HepG2 (cell line): ENCODE measurements around the gene TSLP. TPM values are rescaled to one million over a fixed set of nuclear protein-coding genes. Genes with fewer than 3 reads are reported as not detected.

Experiments used
- ATAC-seq: fragments of 200-7000 bp; cut with Tn5 transposase; 3 replicates; pipeline ENCODE4 v1.9.1; 2020; ENCODE audit warnings: mild to moderate bottlenecking, moderate library complexity
- BruUV-seq: library from RNA; stranded (reverse); fragments of 400-500 nt; replicated peaks from 2 replicates; lab custom pipeline; 2021; lab: Mats Ljungman, UMichigan
- CTCF ChIA-PET: fragments of 300-600 bp; formaldehyde crosslinking; extraction: SDS; loops from one replicate; lab custom pipeline; 2021; ENCODE audit warnings: low total read pairs, inconsistent platforms, low intra/inter-chr PET ratio; lab: Yijun Ruan, JAX
- POLR2A ChIA-PET: fragments of 350-600 bp; sonication (Branson Sonifier 250); formaldehyde crosslinking; loops from one replicate; lab custom pipeline; 2020; ENCODE audit warnings: antibody characterized with exemption, inconsistent platforms; lab: Yijun Ruan, JAX
- DNase-seq: peaks from one replicate; pipeline ENCODE4 v3.0.0-alpha.2; 2015; ENCODE audit warnings: low spot score
- FAIRE-seq: peaks from 3 replicates; lab custom pipeline; 2011; peaks lifted over from hg19 to GRCh38; lab: Jason Lieb, UNC
- H2AFZ ChIP-seq: one replicate; pipeline ENCODE4 v1.6.1; 2011; ENCODE audit warnings: low read length, inconsistent platforms
- H3K27ac ChIP-seq: fragments of 300-600 bp; 3 replicates; pipeline ENCODE4 v1.8.0; 2011; ENCODE audit warnings: mixed run types, mild to moderate bottlenecking, mixed read lengths, low read length, inconsistent platforms; ENCODE audit not compliant: insufficient read depth; ENCODE audit errors: extremely low read length
- H3K27me3 ChIP-seq, 2 experiments: fragments of 200-600 bp in 1 of 2; 2 replicates in 1 of 2; 3 replicates in 1 of 2; pipeline versions ENCODE4 v1.6.0 to v1.8.0; 2011; ENCODE audit warnings: low read length in 2 of 2, mild to moderate bottlenecking in 2 of 2, moderate library complexity in 2 of 2, inconsistent platforms in 1 of 2; ENCODE audit not compliant: insufficient read depth in 2 of 2, control insufficient read depth in 1 of 2
- H3K36me3 ChIP-seq, 2 experiments: fragments of 200-600 bp in 1 of 2; replicated peaks in 1 of 2; 2 replicates in 1 of 2; 3 replicates in 1 of 2; pipeline versions ENCODE4 v1.5.1 to v1.8.0; 2011; ENCODE audit warnings: low read length in 2 of 2, inconsistent platforms in 1 of 2; ENCODE audit not compliant: insufficient read depth in 2 of 2, control insufficient read depth in 1 of 2
- H3K4me1 ChIP-seq: 2 replicates; pipeline ENCODE4 v1.5.1; 2012; ENCODE audit warnings: low read length, inconsistent platforms; ENCODE audit not compliant: insufficient read depth
- H3K4me2 ChIP-seq: 2 replicates; pipeline ENCODE4 v1.6.0; 2011; ENCODE audit warnings: low read depth, low read length, inconsistent platforms
- H3K4me3 ChIP-seq, 3 experiments: fragments of 200-600 bp in 1 of 3; sonication (generic), shearing (Covaris generic) in 1 of 3; replicated peaks in 1 of 3; 2 replicates each; pipeline ENCODE4 v1.5.1; 2011 to 2016; ENCODE audit warnings: low read length in 3 of 3, inconsistent platforms in 2 of 3, low read depth in 2 of 3, mild to moderate bottlenecking in 2 of 3, control low read depth in 1 of 3, mixed read lengths in 1 of 3; ENCODE audit not compliant: insufficient read depth in 1 of 3
- H3K79me2 ChIP-seq: one replicate; pipeline ENCODE4 v1.6.1; 2011; ENCODE audit warnings: low read length, inconsistent platforms; ENCODE audit not compliant: insufficient read depth
- H3K9ac ChIP-seq: 2 replicates; pipeline ENCODE4 v1.6.0; 2011; ENCODE audit warnings: mild to moderate bottlenecking, low read depth, low read length, inconsistent platforms; ENCODE audit not compliant: insufficient read depth
- H3K9me3 ChIP-seq: 2 replicates; pipeline ENCODE4 v1.5.1; 2012; ENCODE audit warnings: mild to moderate bottlenecking, low read length
- H4K20me1 ChIP-seq: 2 replicates; pipeline ENCODE4 v1.6.0; 2011; ENCODE audit warnings: inconsistent platforms, mild to moderate bottlenecking, low read length, moderate library complexity; ENCODE audit not compliant: insufficient read depth
- ATF7-NPFF ChIP-seq: sonication (generic); formaldehyde crosslinking; IDR thresholded peaks from 2 replicates; pipeline ENCODE4 v1.8.1; 2023; ENCODE audit warnings: mild to moderate bottlenecking, low read depth, missing genetic modification reagents, moderate library complexity
- BRCA1 ChIP-seq: sonication (generic); formaldehyde crosslinking; IDR thresholded peaks from 2 replicates; pipeline ENCODE4 v1.4.0; 2020; ENCODE audit warnings: missing genetic modification reagents
- ELF4 ChIP-seq: sonication (generic); formaldehyde crosslinking; IDR thresholded peaks from 2 replicates; pipeline ENCODE4 v1.5.0; 2020; ENCODE audit warnings: missing genetic modification reagents, mild to moderate bottlenecking, moderate library complexity, borderline replicate concordance
- HNRNPLL ChIP-seq: fragments of 200-400 bp; formaldehyde crosslinking; IDR thresholded peaks from 2 replicates; pipeline ENCODE4 v1.6.1; 2017; ENCODE audit warnings: mild to moderate bottlenecking, low read depth, low read length; ENCODE audit not compliant: poor library complexity, severe bottlenecking
- MIER2 ChIP-seq: IDR thresholded peaks from 2 replicates; pipeline ENCODE4 v1.6.1; 2016; ENCODE audit warnings: missing biosample characterization, missing genetic modification reagents
- SRSF4 ChIP-seq: fragments of 200-400 bp; formaldehyde crosslinking; IDR thresholded peaks from one replicate; pipeline ENCODE4 v1.6.1; 2018; ENCODE audit warnings: mild to moderate bottlenecking, low read depth, low read length, moderate library complexity; ENCODE audit not compliant: poor library complexity, severe bottlenecking
- SSRP1 ChIP-seq: IDR thresholded peaks from 2 replicates; pipeline ENCODE4 v1.6.1; 2016; ENCODE audit warnings: control low read depth
- TBL1XR1 ChIP-seq: fragments of 150-350 bp; IDR thresholded peaks from 2 replicates; pipeline ENCODE4 v1.6.1; 2014; ENCODE audit warnings: borderline replicate concordance, low read length; ENCODE audit not compliant: partially characterized antibody
- ZNF160 ChIP-seq: sonication (generic); formaldehyde crosslinking; IDR thresholded peaks from 2 replicates; pipeline ENCODE4 v1.8.0; 2022; ENCODE audit warnings: mild to moderate bottlenecking, inconsistent platforms, missing genetic modification reagents
- ZNF256 ChIP-seq: sonication (generic); formaldehyde crosslinking; conservative IDR thresholded peaks from 2 replicates; pipeline ENCODE4 v1.4.0; 2020; ENCODE audit warnings: missing genetic modification reagents
- ZNF44 ChIP-seq: sonication (generic); formaldehyde crosslinking; IDR thresholded peaks from 2 replicates; pipeline ENCODE4 v1.5.1; 2020; ENCODE audit warnings: mild to moderate bottlenecking, missing genetic modification reagents
- ZNF451 ChIP-seq: sonication (generic); formaldehyde crosslinking; IDR thresholded peaks from 2 replicates; pipeline ENCODE4 v1.5.0; 2020; ENCODE audit warnings: mild to moderate bottlenecking, missing genetic modification reagents
- ZNF557 ChIP-seq: sonication (generic); formaldehyde crosslinking; IDR thresholded peaks from 2 replicates; pipeline ENCODE4 v1.4.0; 2020; ENCODE audit warnings: missing genetic modification reagents
- ZNF773 ChIP-seq: sonication (generic); formaldehyde crosslinking; IDR thresholded peaks from 2 replicates; pipeline ENCODE4 v1.4.0; 2020; ENCODE audit warnings: missing genetic modification reagents, borderline replicate concordance
- WGBS: methylation state at CpG from one replicate; pipeline ENCODE4 v1.1.6; 2017; ENCODE audit warnings: low lambda C conversion rate; 5-methylcytosine and 5-hydroxymethylcytosine counted together
- in situ Hi-C: cut with HindIII; loops from 2 replicates; pipeline ENCODE4 v1.10.0; 2017; ENCODE audit warnings: low pct_unique_long_range_greater_than_20kb; ENCODE audit not compliant: extremely low pct_ligation_motif_present
- intact Hi-C: fragments of 100-400 bp; cut with micrococcal nuclease; formaldehyde crosslinking; loops from one replicate; pipeline ENCODE4 v1.10.0; 2022; ENCODE audit not compliant: unreplicated experiment
- polyA plus RNA-seq, 8 experiments: library from polyadenylated mRNA; depleted of rRNA in 3 of 8; stranded (reverse) in 7 of 8; unstranded in 1 of 8; fragments of >200 nt; fragmentation: Illumina TruSeq in 4 of 8; extraction: Trizol in 4 of 8; gene quantifications; 2 replicates each; pipeline versions ENCODE4 v1.2.1 to v1.2.3, GENCODE V29; 2011 to 2016; ENCODE audit warnings: low read depth in 4 of 8, missing spikeins in 1 of 8, mixed read lengths in 1 of 8; ENCODE audit not compliant: insufficient read depth in 1 of 8
- total RNA-seq, 5 experiments: library from RNA; depleted of rRNA; stranded (reverse); fragments of >200 nt; fragmentation: Illumina TruSeq; extraction: Trizol; gene quantifications; 2 replicates each; pipeline ENCODE4 v1.2.3, GENCODE V29; 2016; ENCODE audit warnings: low read depth in 1 of 5
- TF ChIP-seq, protein P1 (sequence below): sonication (generic); formaldehyde crosslinking; conservative IDR thresholded peaks from 2 replicates; pipeline ENCODE4 v1.8.0; 2022; ENCODE audit warnings: low read depth, missing genetic modification reagents
- TF ChIP-seq, protein P2 (sequence below): sonication (generic); formaldehyde crosslinking; IDR thresholded peaks from 2 replicates; pipeline ENCODE4 v1.8.0; 2022; ENCODE audit warnings: missing genetic modification reagents, low read depth, mild to moderate bottlenecking, borderline replicate concordance
- TF ChIP-seq, protein P3 (sequence below): sonication (generic); formaldehyde crosslinking; IDR thresholded peaks from 2 replicates; pipeline ENCODE4; 2020; ENCODE audit warnings: missing genetic modification reagents, mild to moderate bottlenecking, borderline replicate concordance

Gene TSLP
- total and polyA plus RNA-seq, 2 of the 13 experiments (the other 11 are each of a cell fraction or from before 2014, with no cell fraction given), result not detected

DNA sequence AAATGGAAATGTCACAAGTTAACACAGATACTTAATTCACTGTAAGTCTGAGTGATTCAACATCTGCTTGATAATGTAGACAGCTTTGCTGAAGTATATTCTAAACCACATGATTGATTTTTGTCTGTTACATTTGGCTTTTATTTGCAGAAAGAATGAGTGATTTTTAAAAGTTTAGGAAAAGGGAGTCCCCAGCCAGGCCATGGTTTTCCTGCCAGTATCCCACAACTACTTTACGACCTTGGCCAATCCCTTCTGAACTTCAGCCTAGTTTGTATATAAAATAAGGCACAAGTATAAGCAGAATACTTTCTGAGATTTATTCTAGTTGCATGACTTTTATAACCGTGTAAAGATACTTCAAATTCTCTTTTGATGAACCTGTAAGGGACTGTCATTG lies 47.7 kb downstream of the TSLP start:
- Histone ChIP-seq H3K79me2 (no peaks in the 10 kb centered on the region), H3K4me1 (no peaks in the 10 kb centered on the region), H3K4me3 (no peak overlapping the region), H2AFZ (no peak overlapping the region), H3K27me3 (no peaks in the 10 kb centered on the region), H3K4me2 (no peak overlapping the region), H4K20me1 (no peaks in the 10 kb centered on the region), H3K36me3 (peaks cover 7 to 57% of the 10 kb centered on the region in 2 experiments), H3K9ac (no peak overlapping the region), H3K27ac (no peak overlapping the region), H3K9me3 (no peaks in the 10 kb centered on the region)
- DNase-seq (no peak), FAIRE-seq (no peak), ATAC-seq (no peak)
- 100% methylated on average over 2 of the region's 2 CpGs for WGBS
- TF ChIP-seq ELF4 (no peak), HNRNPLL (no peak), SRSF4 (no peak), ZNF557 (no peak), ZNF44 (no peak), BRCA1 (CRISPR knock-in tag) (no peak), ZNF160 (CRISPR knock-in tag) (no peak), ZNF256 (CRISPR knock-in tag) (no peak), SSRP1 (CRISPR knock-in tag) (no peak), TBL1XR1 (no peak), ZNF451 (CRISPR knock-in tag) (no peak), ATF7-NPFF (CRISPR knock-in tag) (no peak), ZNF773 (CRISPR knock-in tag) (no peak), MIER2 (CRISPR knock-in tag) (no peak)
- TF ChIP-seq, protein P1, sequence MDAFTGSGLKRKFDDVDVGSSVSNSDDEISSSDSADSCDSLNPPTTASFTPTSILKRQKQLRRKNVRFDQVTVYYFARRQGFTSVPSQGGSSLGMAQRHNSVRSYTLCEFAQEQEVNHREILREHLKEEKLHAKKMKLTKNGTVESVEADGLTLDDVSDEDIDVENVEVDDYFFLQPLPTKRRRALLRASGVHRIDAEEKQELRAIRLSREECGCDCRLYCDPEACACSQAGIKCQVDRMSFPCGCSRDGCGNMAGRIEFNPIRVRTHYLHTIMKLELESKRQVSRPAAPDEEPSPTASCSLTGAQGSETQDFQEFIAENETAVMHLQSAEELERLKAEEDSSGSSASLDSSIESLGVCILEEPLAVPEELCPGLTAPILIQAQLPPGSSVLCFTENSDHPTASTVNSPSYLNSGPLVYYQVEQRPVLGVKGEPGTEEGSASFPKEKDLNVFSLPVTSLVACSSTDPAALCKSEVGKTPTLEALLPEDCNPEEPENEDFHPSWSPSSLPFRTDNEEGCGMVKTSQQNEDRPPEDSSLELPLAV (CRISPR knock-in tag), result no peak
- TF ChIP-seq, protein P2, sequence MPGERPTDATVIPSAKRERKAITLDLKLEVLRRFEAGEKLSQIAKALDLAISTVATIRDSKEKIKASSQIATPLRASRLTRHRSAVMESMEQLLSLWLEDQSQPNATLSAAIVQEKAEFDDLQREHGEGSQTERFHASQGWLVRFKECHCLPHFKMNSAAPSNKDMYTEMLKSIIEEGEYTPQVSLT, result no peak
- TF ChIP-seq, protein P3, sequence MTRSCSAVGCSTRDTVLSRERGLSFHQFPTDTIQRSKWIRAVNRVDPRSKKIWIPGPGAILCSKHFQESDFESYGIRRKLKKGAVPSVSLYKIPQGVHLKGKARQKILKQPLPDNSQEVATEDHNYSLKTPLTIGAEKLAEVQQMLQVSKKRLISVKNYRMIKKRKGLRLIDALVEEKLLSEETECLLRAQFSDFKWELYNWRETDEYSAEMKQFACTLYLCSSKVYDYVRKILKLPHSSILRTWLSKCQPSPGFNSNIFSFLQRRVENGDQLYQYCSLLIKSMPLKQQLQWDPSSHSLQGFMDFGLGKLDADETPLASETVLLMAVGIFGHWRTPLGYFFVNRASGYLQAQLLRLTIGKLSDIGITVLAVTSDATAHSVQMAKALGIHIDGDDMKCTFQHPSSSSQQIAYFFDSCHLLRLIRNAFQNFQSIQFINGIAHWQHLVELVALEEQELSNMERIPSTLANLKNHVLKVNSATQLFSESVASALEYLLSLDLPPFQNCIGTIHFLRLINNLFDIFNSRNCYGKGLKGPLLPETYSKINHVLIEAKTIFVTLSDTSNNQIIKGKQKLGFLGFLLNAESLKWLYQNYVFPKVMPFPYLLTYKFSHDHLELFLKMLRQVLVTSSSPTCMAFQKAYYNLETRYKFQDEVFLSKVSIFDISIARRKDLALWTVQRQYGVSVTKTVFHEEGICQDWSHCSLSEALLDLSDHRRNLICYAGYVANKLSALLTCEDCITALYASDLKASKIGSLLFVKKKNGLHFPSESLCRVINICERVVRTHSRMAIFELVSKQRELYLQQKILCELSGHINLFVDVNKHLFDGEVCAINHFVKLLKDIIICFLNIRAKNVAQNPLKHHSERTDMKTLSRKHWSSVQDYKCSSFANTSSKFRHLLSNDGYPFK (CRISPR knock-in tag), result no peak
- BruUV-seq, result no TSS peak
- ChIA-PET CTCF (no interaction called here), POLR2A (no interaction called here)
- intact Hi-C loops, result no loop called here
- in situ Hi-C loops, result no loop called here
